ENCODE results near the gene CYP24A1.

CYP24A1 gene

GRCh38 chr20:54201268-54201846 lies 27.6 kb upstream of the CYP24A1 start:
- DNase-seq, result no peak

- DNase-seq, result no peak
Measured at GRCh38 chr20:54200487-54201267, 26.9 kb upstream of the CYP24A1 start.

- peak; percentile 58 for DNase-seq
Measured at GRCh38 chr20:54199721-54200176, 26.0 kb upstream of the CYP24A1 start.

GRCh38 chr20:54199283-54199682 lies 25.5 kb upstream of the CYP24A1 start:
- DNase-seq, result no peak

GRCh38 chr20:54197621-54198604 lies 24.1 kb upstream of the CYP24A1 start:
- DNase-seq, result peak; percentile 58

GRCh38 chr20:54195483-54196472 lies 22.0 kb upstream of the CYP24A1 start:
- DNase-seq, result peak; percentile 70

- peak; percentile 36 for DNase-seq
Measured at GRCh38 chr20:54194724-54195438, 21.1 kb upstream of the CYP24A1 start.

GRCh38 chr20:54193817-54194216 lies 20.0 kb upstream of the CYP24A1 start:
- no peak for DNase-seq

GRCh38 chr20:54190217-54190616 lies 16.4 kb upstream of the CYP24A1 start:
- DNase-seq, result no peak

- no peak for DNase-seq
Measured at GRCh38 chr20:54189630-54190029, 15.8 kb upstream of the CYP24A1 start.

- no peak for DNase-seq
Measured at GRCh38 chr20:54188132-54188849, 14.5 kb upstream of the CYP24A1 start.

GRCh38 chr20:54184904-54185626 lies 11.3 kb upstream of the CYP24A1 start:
- DNase-seq, result no peak

- no peak for DNase-seq
Measured at GRCh38 chr20:54184071-54184470, 10.3 kb upstream of the CYP24A1 start.

- DNase-seq, result no peak
Measured at GRCh38 chr20:54180931-54181330, 7.1 kb upstream of the CYP24A1 start.

- no peak for DNase-seq
Measured at GRCh38 chr20:54179946-54180345, 6.2 kb upstream of the CYP24A1 start.

- DNase-seq, result no peak
Measured at GRCh38 chr20:54178256-54178655, 4.5 kb upstream of the CYP24A1 start.

- DNase-seq, result no peak
Measured at GRCh38 chr20:54177378-54177777, 3.6 kb upstream of the CYP24A1 start.

- no peak for DNase-seq
Measured at GRCh38 chr20:54176610-54177009, 2.8 kb upstream of the CYP24A1 start.

GRCh38 chr20:54174457-54175175 lies 830 bp upstream of the CYP24A1 start:
- peak; percentile 18 for DNase-seq
